Frontal cortex (tissue), 4 donors: ENCODE measurements around the gene TMEM259. TPM values are rescaled to one million over a fixed set of nuclear protein-coding genes. Genes with fewer than 3 reads are reported as not detected.

Source experiments
- DNase-seq, 2 donors: peaks; one replicate each; pipeline ENCODE4 v3.0.0; 2012; ENCODE audit warnings: low spot score in 2 of 2
- FAIRE-seq: peaks from 2 replicates; lab custom pipeline; 2012; peaks lifted over from hg19 to GRCh38; lab: Jason Lieb, UNC
- small RNA-seq: library from RNA; depleted of rRNA; stranded (forward); fragments of <200 nt; gene quantifications from one replicate; pipeline ENCODE3, GENCODE V24; 2014
- total RNA-seq: library from RNA; depleted of rRNA; stranded (reverse); fragments of >200 nt; gene quantifications from one replicate; pipeline ENCODE4 v1.2.3, GENCODE V29; 2014
- donor health status: control.
- donor health status: control.
- donor health status: control.

Gene TMEM259
- total RNA-seq, 1 donor from 2014 or later: 29.3 TPM

- DNase-seq: no peak
- no peak for FAIRE-seq
These were observed 46.2 kb downstream of the TMEM259 start for GRCh38 chr19:974564-975257.

GRCh38 chr19:973726-974563, 47.0 kb downstream of the TMEM259 start:
- DNase-seq (no peak), FAIRE-seq (no peak)

GRCh38 chr19:972281-972680, 48.6 kb downstream of the TMEM259 start:
- DNase-seq: no peak
- no peak for FAIRE-seq

GRCh38 chr19:971795-972194, 49.1 kb downstream of the TMEM259 start:
- no peak for DNase-seq
- no peak for FAIRE-seq

GRCh38 chr19:970695-971094, 50.2 kb downstream of the TMEM259 start:
- DNase-seq (no peak), FAIRE-seq (no peak)

- FAIRE-seq (no peak), DNase-seq (no peak)
These were observed 54.3 kb downstream of the TMEM259 start for GRCh38 chr19:966485-967088.

GRCh38 chr19:964761-965694, 55.9 kb downstream of the TMEM259 start:
- FAIRE-seq (no peak), DNase-seq (no peak)

- FAIRE-seq: no peak
- DNase-seq: no peak
These were observed 56.8 kb downstream of the TMEM259 start for GRCh38 chr19:964116-964520.

- FAIRE-seq: no peak
- DNase-seq: no peak
These were observed 57.4 kb downstream of the TMEM259 start for GRCh38 chr19:963486-963951.

- no peak for FAIRE-seq
- DNase-seq: no peak
These were observed 58.1 kb downstream of the TMEM259 start for GRCh38 chr19:962683-963400.

- no peak for DNase-seq
- FAIRE-seq: no peak
These were observed 58.9 kb downstream of the TMEM259 start for GRCh38 chr19:961866-962620.

- DNase-seq (no peak), FAIRE-seq (no peak)
These were observed 60.4 kb downstream of the TMEM259 start for GRCh38 chr19:960601-960938.

GRCh38 chr19:960020-960419, 60.9 kb downstream of the TMEM259 start:
- no peak for FAIRE-seq
- no peak for DNase-seq

Small RNA genes within 50 kb of the gene (small RNA-seq; reads per million reads assigned to genes)
- gene RNU6-2: 0.51 reads per million, percentile 40 among the genes with 10 or more reads in this experiment

Other genes with a start within 250 kb of the TMEM259 start
- 28.1 TPM for gene PTBP1, start 223.7 kb downstream of the TMEM259 start, total RNA-seq
- gene PLPPR3, start 199.2 kb downstream of the TMEM259 start, total RNA-seq: 119 TPM
- gene AZU1, start 193.3 kb downstream of the TMEM259 start, total RNA-seq: 0.41 TPM
- 1.2 TPM for gene PRTN3, start 180.1 kb downstream of the TMEM259 start, total RNA-seq
- not detected for gene ELANE, start 168.8 kb downstream of the TMEM259 start, total RNA-seq
- gene CFD, start 161.5 kb downstream of the TMEM259 start, total RNA-seq: 0.82 TPM
- gene MED16, start 127.9 kb downstream of the TMEM259 start, total RNA-seq: 15.9 TPM
- not detected for gene RNU6-9, start 127.6 kb downstream of the TMEM259 start, total RNA-seq
- 26.5 TPM for gene R3HDM4, start 107.9 kb downstream of the TMEM259 start, total RNA-seq
- 0.41 TPM for gene KISS1R, start 103.8 kb downstream of the TMEM259 start, total RNA-seq
- 2.4 TPM for gene ARID3A, start 95.1 kb downstream of the TMEM259 start, total RNA-seq
- gene WDR18, start 36.8 kb downstream of the TMEM259 start, total RNA-seq: 45.7 TPM
- under 0.01 TPM for gene GRIN3B, start 20.7 kb downstream of the TMEM259 start, total RNA-seq
- not detected for gene RNU6-2, start 399 bp upstream of the TMEM259 start, total RNA-seq
- 8.2 TPM for gene CNN2, start 5.5 kb upstream of the TMEM259 start, total RNA-seq
- gene ABCA7, start 19.0 kb upstream of the TMEM259 start, total RNA-seq: 2.0 TPM
- gene ARHGAP45, start 46.0 kb upstream of the TMEM259 start, total RNA-seq: 1.2 TPM
- gene POLR2E, start 74.3 kb upstream of the TMEM259 start, total RNA-seq: 35.5 TPM
- 150 TPM for gene GPX4, start 82.9 kb upstream of the TMEM259 start, total RNA-seq
- 4.1 TPM for gene SBNO2, start 153.1 kb upstream of the TMEM259 start, total RNA-seq
- 45.7 TPM for gene STK11, start 184.7 kb upstream of the TMEM259 start, total RNA-seq
- gene CBARP, start 216.9 kb upstream of the TMEM259 start, total RNA-seq: 5.3 TPM
- gene ATP5F1D, start 220.6 kb upstream of the TMEM259 start, total RNA-seq: 11.0 TPM
- gene MIDN, start 227.5 kb upstream of the TMEM259 start, total RNA-seq: 14.3 TPM
- 573 TPM for gene CIRBP, start 248.2 kb upstream of the TMEM259 start, total RNA-seq